Stimulated activated CD4-positive, alpha-beta T cell treated with anti-CD3 and anti-CD28 coated beads, Interleukin-1b, Interleukin-23, amount 100 ng/mL, for 4 hours (primary cell): ENCODE measurements around the gene ASCC1.
"Not testable (repeated sequence)": the region's sequence is repeated elsewhere in the genome, so short reads cannot be mapped to it uniquely, and the experiment has no call there.

ENCODE experiments used
- DNase-seq, 2 donors: peaks; one replicate each; pipeline ENCODE4 v3.0.0-alpha.2; 2020; ENCODE audit warnings: low read depth in 2 of 2

The ASCC1 gene

DNA sequence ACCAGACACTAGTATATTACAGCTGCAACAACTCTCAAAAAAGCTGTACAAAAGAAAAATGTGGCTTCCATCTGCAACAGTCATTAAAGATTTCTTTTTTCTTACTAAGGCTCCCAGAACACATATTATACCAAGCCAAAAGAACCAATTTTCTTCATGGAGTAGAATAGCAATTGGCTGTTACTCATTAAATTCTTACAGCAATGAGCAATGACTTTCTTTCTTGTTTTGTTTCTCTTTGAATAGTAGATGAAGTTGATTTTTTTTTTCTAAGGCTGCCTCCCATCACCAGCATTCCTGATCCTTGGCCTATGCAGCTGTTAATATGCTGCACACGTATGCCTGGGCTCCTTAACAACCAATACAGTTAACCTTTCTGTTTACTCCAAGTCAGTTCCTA is 91.1 kb downstream of the ASCC1 start:
- DNase-seq: no peak

DNA sequence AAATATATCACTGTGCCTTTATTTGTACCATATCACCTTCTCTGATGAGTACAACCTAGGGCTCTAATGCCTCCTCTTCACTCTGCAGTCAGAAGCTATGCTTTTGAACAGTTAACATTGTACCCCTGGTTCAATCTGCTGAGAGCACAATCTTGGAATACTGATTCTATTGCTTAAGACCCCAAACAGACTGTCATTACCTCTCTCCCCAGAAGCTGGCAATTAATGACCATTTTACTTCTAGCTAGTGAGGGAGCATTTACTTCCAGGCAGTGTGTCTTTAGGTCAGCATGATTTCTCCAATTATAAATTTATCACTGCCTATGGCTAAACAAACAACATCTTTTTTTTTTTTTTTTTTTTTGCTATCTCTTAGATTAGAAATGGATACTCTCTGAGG is 91.7 kb downstream of the ASCC1 start:
- DNase-seq: no peak

DNA sequence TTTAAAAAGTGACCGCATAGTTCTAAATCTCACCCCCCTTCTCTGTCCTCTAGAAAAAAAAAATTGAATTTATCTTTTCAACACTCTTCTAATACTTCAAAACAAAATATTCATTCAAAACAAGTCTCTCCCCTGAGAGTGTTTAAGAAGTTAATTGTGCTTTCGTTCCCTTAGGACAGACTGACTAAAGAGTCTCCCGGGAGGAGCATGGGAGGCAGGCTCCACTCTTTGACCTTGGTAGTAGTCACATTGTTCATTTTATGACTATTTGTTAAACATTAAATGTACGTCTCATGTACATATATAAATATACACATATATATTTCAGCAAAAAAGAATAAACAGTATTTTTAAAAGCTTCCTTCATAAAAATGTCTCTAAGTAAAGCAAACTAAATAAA is 92.5 kb downstream of the ASCC1 start:
- DNase-seq: no peak

DNA sequence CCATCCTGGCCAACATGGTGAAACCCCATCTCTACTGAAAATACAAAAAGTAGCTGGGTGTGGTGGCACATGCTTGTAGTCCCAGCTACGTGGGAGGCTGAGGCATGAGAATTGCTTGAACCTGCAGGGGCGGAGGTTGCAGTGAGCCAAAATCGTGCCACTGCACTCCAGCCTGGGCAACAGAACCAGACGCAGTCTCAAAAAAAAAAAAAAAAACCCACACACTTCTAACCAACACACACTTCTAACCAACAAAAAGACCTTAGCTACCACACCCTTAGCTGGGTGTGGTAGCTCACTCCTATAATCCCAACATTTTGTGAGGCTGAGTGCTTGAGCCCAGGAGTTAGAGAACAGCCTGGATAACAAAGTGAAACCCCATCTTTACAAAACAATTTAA is 93.9 kb downstream of the ASCC1 start:
- DNase-seq: no peak

DNA sequence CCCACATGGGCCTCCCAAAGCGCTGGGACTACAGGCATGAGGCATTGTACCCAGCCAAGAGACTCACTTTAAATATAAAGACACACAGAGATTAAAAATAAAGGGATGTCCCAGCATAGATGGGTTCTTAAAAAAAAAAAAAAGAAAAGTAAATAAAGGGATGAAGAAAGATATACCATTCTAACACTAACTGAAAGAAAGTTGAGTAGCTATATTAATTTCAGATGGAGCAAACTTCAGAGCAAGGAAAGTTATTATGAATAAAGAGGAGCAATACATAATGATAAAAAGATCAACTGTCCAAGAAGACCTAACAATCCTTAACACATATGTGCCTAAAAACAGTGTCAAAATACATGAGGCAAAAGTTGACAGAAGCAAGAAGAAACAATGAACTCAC is 94.7 kb downstream of the ASCC1 start:
- no peak for DNase-seq

DNA sequence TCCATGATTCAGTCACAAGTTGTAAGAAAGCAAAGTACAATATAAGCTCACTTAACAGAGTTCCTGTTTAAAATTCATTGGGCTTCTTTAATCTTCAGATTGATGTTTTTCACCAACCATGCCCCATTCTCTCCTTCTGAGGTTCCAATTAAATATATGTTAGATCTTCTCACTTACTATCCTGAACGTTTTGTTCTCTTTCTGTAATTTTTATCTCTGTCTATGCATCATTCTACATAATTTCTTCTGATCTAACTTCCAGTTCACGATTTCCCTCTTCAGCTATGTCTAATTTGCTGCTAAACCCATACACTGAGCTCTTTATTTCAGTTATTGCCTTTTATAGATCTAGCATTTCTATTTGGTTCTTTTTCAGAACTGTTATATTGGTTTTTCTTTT is 99.7 kb downstream of the ASCC1 start:
- no peak for DNase-seq

DNA sequence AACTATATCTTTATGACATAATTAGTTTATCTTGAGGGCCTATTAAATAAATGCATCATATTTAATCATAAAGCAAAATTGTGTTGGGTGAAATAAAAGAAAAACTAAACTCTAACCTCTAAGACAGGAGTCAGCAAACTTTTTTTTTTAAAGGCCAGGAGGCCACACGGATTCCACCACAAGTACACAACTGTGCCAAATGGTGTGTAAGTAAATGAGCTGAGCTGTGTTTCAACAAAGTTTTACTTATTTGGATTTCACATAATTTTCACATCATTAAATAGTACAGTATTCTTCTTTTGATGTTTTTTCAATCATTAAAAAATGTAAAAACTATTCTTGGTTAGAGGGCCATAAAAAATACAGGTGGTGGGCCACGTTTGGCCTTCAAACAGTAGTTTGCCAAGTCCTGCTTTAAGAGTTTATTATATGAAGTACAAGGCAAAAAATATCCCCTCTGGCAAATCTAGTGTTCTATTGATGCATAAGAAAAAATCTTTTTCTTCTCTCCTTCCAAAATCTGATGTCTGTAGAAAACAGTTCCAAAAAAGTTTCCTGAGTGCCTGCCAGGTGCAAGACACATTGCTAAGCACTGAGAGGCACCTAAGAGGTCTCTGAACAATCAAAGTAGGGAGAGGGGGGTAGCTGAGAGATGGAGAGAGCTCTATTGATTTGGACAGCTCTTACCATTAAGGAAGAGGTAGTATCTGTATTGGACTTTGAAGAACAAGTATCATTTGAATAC is 101.2 kb downstream of the ASCC1 start:
- DNase-seq: no peak

DNA sequence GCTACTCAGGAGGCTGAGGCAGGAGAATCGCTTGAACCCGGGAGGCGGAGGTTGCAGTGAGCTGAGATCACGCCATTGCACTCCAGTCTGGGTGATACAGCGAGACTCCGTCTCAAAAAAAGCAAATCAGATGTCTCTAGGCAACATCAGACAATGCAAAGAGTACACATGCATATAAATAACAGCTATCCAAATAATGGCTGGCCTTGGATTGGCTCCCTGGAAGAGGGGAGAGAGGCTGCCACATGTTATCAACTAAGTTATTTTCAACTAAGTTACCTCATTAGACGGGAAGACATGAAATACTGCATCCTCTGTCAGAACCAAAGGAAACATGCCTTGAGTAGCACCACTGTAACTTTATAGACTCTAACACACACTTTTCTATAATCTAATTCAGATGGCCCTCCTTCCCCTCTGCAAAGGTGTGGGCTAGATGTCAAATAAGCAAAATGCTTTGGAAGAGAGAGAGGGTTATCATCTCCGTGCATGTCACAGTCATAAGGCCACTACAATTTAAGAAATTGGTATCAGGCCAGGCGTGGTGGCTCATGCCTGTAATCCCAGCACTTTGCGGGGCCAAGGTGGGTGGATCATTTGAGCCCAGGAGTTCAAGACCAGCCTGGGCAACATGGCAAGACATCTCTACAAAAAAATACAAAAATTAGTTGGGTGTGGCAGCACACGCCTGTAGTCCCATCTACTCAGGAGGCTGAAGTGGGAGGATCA is 105.2 kb downstream of the ASCC1 start:
- no peak for DNase-seq

DNA sequence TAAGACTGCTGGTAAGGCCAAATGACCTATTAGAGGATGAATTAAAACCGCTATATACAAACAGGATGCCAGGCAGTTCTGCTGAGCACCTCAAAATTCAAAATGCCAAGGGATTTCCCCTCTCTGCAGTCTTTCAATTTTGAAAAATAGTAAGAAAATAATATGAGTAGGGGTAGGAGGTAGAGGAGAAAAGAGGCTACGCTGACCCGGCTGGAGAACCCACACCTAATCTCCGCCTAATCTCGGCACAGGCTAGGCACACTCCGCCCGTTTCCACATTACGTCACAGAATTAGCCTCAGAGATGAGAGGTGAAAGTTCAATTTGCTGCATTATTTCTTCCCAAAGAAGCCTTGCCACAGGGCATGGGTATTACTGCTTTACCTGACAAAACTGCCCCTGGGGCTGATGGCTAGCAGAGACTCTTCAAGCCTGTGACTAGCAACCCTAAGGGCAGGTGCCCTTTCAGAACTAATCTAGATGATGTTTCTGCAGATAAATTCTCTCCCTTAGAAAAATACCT is 106.4 kb downstream of the ASCC1 start:
- DNase-seq: no peak

DNA sequence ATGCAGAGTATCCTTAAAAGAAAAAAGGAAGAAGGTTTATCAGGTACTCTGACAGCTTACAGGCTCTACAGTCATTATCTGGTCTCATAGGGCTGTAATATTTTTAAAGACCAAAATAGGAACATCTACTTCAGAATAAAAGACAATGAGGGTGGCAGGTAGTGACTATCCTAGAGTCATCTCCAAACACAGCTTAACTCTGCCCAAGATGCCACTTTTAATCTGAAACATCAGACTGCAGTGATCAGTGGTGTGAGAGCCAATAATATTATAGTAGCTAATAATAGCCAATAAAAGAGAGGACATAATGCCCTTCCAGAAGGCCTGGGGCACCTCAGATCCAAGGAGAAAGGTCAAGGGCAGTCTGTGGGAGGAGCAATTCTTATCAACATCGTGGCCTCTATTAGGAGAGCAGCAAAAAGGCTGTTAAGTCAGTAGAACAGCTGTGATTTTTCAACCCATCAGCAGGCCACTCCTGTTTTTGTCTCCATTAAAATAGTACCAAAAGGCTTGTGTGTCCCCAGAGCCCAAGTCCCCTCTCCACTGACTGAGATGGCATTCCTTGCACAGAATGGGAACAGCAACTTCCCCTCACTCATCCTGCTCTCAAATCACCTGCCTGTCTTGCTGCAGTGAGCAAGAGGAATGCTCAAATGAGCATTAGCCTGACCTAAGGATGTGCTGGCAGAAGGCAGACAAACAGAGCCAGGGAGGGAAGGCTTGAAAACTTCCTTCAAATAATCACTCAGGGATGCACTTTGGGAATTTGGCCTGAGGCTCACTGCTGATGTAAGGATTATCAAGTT is 107.0 kb downstream of the ASCC1 start:
- DNase-seq: no peak

DNA sequence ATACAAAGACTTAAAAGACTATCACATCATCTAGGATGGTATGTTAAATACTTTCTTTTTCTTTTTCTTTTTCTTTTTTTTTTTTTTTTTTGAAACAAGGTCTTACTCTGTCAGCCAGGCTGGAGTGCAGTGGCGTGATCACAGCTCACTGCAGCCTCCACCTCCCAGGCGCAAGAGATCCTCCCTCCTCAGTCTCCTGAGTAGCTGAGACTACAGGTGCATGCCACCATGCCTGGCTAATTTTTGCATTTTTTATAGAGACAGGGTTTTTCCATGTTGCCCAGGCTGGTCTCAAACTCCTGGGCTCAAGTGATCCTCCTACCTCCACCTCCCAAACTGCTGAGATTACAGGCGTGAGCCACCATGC is 108.1 kb downstream of the ASCC1 start:
- not testable (repeated sequence) for DNase-seq

DNA sequence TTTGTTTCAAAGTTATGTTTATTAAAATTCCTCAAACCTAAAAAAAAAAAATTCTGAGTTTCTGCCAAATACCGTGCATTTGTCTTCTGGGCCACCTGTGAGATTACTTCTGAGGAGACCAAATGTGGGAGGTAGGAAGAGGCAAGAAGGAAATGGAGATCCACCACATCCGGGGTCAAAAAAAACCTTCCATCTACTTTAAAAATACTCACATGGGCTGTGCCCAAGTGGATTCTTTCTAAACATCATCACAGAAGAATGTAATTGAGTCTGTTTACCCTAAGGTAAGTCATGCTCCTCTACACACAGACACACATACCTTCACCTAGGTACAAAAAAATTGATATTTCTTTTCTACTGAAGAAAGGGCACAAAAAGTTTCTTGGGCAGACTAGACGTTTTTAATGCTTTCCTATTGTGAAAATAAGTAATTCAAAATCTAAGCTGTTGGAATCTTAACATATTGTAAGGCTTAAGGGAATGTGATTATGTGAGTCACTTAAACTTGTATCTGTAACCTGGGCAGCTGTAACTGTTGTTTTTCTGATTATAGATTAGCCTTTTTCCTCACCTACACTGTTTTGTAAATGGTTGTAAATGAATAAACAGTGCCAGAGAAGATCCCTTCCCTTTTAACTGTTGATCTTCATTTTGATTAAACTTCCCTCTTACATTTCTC is 108.6 kb downstream of the ASCC1 start:
- no peak for DNase-seq

DNA sequence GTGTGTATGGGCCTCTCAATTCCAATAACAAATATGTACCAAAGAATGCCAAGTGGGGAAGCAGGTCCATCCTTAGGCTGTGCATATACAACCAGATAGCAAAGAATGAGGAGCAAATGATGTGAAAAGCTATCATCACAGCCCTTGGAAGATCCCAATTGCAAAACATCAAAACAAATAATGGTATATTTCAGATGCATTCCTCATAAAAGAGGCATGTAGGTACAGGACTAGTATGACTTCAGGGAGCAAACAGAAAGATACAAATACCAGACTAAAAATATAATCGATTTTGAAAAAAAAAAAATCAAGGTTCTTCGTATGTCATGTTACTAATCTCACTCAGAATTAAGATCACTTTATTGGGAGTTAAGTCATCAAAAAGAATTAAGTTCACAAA is 109.2 kb downstream of the ASCC1 start:
- no peak for DNase-seq

DNA sequence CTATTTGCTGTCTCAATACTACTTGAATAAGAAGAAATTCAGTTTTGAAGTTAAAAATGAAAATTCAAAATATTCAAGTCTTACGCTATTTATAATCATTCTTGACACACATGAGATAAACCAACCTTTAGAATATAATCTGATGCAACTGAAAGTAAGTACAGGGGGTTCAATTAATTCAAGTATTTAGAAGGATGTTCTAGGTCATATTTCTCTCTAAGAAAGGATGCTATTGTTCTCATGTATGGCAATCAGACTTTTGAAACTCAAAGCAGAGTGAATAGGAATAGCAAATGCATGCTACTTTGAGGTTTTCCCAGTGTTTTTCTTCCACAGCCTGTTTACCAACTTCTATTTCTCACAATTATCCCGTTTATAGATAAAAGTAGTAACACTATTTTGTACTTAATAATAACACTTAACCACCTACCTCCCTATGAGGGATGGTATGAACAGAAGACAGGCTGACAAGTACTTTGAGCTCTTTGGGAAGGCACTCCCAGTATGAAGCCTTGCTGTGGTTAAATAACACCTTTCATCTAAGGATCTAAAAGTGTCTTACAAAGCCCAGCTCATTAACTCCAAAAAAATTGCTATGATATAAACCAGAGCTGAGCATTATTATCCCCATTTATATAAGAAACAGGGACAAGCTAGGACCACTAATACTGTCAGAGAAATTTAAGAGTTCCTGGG is 109.8 kb downstream of the ASCC1 start:
- DNase-seq: no peak

DNA sequence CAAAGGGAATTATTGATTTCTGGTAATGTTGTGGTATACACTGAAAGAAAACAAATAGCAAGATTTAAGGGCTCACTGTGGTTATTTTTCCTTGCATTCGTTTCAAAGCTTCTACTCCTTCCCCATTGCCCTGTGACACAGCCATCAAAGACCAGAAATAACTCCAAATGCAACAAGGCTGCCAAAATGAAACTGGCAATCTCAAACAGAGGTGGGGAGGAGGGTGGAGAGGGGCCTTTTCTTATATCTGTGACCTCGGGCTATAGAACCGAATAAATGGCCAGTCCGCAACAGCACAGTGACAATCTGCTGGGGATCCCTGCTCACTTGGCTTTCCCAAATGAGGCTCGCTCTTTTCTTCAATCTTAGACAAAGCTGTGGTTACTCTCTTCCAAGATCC is 110.4 kb downstream of the ASCC1 start:
- no peak for DNase-seq

DNA sequence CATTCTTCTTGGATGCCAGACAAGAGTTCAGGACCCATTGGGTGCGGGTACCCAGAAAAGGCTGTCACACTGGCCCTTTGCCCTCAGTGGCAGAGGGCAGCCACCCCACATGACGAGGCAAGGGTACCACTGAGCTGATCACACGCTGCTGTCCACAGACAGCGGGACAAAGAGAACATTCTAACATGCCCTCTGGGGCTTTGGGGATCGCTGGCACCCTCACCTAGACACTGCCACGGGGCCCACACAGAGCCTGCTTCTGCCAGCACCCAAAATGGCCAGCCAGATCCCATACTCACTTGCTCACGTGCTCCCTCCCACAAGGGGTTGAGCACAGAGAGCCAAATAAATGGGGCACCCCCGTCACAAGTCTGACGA is 111.0 kb downstream of the ASCC1 start:
- no peak for DNase-seq

DNA sequence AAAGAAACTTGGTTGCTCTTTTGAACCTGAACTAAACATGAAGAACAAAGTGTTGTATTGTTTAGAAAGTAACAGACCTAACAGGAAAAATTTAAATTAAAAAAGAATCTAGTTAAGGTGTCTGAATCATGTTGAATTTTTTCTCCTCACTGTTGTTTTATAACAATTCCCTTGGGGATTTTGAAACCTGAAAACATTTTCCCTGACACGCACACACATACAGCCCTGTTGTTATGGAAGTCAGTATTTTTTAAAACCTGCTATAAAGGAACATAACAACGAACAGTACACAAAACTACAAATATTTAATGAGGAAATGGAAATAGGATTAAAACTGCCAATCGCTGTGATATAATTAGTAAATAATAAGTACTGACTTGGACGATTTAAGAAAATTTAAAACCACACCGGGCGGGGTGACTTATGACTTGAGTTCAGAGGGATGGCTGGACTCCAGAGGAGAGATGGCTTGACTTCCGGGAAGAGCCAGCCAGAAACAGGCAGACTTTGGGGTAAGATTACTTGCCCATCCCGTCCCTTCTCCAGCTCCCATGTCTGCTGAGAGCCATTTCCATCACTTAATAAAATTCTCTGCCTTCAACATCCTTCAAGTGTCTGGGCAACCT is 111.5 kb downstream of the ASCC1 start:
- DNase-seq: no peak

DNA sequence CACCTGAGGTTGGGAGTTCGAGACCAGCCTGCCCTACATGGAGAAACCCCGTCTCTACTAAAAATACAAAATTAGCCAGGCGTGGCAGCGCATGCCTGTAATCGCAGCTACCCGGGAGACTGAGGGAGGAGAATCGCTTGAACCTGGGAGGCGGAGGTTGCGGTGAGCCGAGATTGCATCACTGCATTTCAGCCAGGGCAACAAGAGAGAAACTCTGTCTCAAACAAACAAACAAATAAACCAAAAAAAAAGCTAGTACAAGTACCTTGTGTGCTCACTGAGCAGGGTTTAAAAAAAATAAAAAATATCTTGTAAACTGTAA is 116.5 kb downstream of the ASCC1 start:
- DNase-seq: no peak

DNA sequence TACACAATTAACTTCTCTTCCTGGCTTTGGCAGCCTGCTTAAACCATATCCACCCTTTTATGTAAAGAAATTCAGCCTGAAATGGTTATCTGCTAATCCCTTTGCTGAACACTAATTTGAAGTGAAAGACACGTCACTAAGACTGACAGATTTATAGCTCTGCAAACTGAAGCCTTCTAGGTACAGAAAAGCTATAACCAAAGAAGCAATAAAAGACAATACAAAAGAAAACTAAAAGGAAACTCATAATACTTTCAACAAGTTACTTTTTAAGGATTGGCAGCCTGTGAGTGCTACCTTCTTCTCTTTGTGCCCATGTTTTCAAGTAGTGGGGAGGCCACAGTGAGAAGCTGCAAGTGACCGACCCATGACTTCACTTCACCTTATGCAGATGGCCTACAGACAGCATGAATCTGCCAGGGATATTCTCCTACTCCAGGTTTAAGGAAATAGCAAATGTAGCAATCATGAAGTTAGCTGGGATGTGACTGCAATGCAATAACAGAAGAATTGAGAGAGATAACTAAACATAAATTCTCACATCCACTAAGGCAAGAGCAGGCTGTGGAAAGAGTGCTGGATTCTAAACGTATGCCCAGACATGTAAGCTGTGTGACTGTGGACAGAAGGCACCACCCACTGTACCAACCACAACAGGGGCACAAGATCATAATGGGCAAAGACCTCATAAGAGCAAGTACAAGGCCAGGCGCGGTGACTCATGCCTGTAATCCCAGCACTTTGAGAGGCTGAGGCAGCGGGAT is 117.1 kb downstream of the ASCC1 start:
- DNase-seq: no peak

DNA sequence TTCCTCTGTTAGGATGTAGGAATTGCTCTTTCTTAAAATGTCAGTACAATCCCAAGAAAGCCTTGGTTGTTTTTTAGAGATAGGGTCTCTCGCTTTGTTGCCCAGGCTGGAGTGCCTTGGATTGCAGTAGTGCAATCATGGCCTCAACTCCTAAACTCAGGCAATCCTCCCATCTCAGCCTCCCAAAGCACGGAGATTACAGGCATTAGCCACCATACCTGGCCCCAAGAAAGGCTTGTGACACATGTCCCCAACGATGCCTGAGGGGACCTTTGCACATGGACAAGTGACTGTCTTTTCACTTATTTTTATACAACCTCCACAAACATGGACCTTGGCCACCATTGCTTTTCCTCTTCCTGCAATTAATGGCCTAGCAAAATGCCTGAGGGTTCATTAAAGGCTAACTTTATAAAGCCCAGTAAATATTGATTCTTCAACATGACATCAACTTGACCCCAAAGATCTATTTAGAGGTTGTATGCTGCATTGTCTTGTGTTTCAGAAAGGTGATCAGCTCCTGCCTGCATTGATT is 117.7 kb downstream of the ASCC1 start:
- no peak for DNase-seq
